HEK293 (cell line): Measurements from ENCODE around the gene B3GALT5.

Experiments
- RBAK ChIP-seq: fragments of 450-650 bp; formaldehyde crosslinking; IDR thresholded peaks from 2 replicates; pipeline ENCODE4 v1.5.1; 2016; ENCODE audit warnings: missing biosample characterization, missing genetic modification characterization
- ZBTB8A ChIP-seq: fragments of 450-650 bp; formaldehyde crosslinking; IDR thresholded peaks from 2 replicates; pipeline ENCODE4 v1.5.1; 2016; ENCODE audit warnings: missing biosample characterization, missing genetic modification characterization
- ZNF138 ChIP-seq: fragments of 450-650 bp; formaldehyde crosslinking; IDR thresholded peaks from 2 replicates; pipeline ENCODE4 v1.5.1; 2016; ENCODE audit warnings: missing biosample characterization, missing genetic modification characterization, borderline replicate concordance
- ZNF324 ChIP-seq: fragments of 450-650 bp; formaldehyde crosslinking; IDR thresholded peaks from 2 replicates; pipeline ENCODE4 v1.5.1; 2016; ENCODE audit warnings: missing biosample characterization, missing genetic modification characterization
- ZNF335 ChIP-seq: fragments of 450-650 bp; formaldehyde crosslinking; conservative IDR thresholded peaks from 2 replicates; pipeline ENCODE4 v1.5.1; 2016; ENCODE audit warnings: missing biosample characterization, missing genetic modification characterization
- ZNF423 ChIP-seq: fragments of 450-650 bp; formaldehyde crosslinking; IDR thresholded peaks from 2 replicates; pipeline ENCODE4 v1.5.1; 2016; ENCODE audit warnings: missing biosample characterization, missing genetic modification characterization
- ZNF768 ChIP-seq: fragments of 450-650 bp; formaldehyde crosslinking; IDR thresholded peaks from 2 replicates; pipeline ENCODE4 v1.5.1; 2018; ENCODE audit warnings: missing biosample characterization, mild to moderate bottlenecking, missing genetic modification characterization
- ZSCAN30 ChIP-seq: fragments of 450-650 bp; IDR thresholded peaks from 2 replicates; pipeline ENCODE4 v1.5.1; 2018; ENCODE audit warnings: missing biosample characterization, mild to moderate bottlenecking, missing genetic modification characterization, moderate library complexity
- TF ChIP-seq, protein P1 (sequence below): fragments of 450-650 bp; formaldehyde crosslinking; IDR thresholded peaks from 2 replicates; pipeline ENCODE4 v1.5.1; 2016; ENCODE audit warnings: missing biosample characterization, missing genetic modification characterization
- TF ChIP-seq, protein P2 (sequence below): IDR thresholded peaks from 2 replicates; pipeline ENCODE4 v1.6.1; 2011; ENCODE audit warnings: mild to moderate bottlenecking, low read depth, low read length, borderline replicate concordance
- TF ChIP-seq, protein P3 (sequence below): fragments of 450-650 bp; formaldehyde crosslinking; IDR thresholded peaks from 2 replicates; pipeline ENCODE4 v1.5.1; 2016; ENCODE audit warnings: missing biosample characterization, missing genetic modification characterization
- TF ChIP-seq, protein P4 (sequence below): fragments of 450-650 bp; formaldehyde crosslinking; conservative IDR thresholded peaks from 2 replicates; pipeline ENCODE4 v1.5.1; 2016; ENCODE audit warnings: low read depth, missing biosample characterization, missing genetic modification characterization

GRCh38 chr21:39625211-39625895 is 12.6 kb downstream of the B3GALT5 start:
- TF ChIP-seq, protein P1, sequence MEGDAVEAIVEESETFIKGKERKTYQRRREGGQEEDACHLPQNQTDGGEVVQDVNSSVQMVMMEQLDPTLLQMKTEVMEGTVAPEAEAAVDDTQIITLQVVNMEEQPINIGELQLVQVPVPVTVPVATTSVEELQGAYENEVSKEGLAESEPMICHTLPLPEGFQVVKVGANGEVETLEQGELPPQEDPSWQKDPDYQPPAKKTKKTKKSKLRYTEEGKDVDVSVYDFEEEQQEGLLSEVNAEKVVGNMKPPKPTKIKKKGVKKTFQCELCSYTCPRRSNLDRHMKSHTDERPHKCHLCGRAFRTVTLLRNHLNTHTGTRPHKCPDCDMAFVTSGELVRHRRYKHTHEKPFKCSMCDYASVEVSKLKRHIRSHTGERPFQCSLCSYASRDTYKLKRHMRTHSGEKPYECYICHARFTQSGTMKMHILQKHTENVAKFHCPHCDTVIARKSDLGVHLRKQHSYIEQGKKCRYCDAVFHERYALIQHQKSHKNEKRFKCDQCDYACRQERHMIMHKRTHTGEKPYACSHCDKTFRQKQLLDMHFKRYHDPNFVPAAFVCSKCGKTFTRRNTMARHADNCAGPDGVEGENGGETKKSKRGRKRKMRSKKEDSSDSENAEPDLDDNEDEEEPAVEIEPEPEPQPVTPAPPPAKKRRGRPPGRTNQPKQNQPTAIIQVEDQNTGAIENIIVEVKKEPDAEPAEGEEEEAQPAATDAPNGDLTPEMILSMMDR (tag by site-specific recombination), result no peak
- TF ChIP-seq ZNF335 (tag by site-specific recombination) (no peak), RBAK (tag by site-specific recombination) (no peak), ZSCAN30 (tag by site-specific recombination) (no peak), ZNF768 (tag by site-specific recombination) (no peak), ZNF138 (tag by site-specific recombination) (no peak), ZNF324 (tag by site-specific recombination) (no peak), ZNF423 (tag by site-specific recombination) (no peak), ZBTB8A (tag by site-specific recombination) (no peak)
- TF ChIP-seq, protein P2, sequence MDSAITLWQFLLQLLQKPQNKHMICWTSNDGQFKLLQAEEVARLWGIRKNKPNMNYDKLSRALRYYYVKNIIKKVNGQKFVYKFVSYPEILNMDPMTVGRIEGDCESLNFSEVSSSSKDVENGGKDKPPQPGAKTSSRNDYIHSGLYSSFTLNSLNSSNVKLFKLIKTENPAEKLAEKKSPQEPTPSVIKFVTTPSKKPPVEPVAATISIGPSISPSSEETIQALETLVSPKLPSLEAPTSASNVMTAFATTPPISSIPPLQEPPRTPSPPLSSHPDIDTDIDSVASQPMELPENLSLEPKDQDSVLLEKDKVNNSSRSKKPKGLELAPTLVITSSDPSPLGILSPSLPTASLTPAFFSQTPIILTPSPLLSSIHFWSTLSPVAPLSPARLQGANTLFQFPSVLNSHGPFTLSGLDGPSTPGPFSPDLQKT, result no peak
- TF ChIP-seq, protein P3, sequence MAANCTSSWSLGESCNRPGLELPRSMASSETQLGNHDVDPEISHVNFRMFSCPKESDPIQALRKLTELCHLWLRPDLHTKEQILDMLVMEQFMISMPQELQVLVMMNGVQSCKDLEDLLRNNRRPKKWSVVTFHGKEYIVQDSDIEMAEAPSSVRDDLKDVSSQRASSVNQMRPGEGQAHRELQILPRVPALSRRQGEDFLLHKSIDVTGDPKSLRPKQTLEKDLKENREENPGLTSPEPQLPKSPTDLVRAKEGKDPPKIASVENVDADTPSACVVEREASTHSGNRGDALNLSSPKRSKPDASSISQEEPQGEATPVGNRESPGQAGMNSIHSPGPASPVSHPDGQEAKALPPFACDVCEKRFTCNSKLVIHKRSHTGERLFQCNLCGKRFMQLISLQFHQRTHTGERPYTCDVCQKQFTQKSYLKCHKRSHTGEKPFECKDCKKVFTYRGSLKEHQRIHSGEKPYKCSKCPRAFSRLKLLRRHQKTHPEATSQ (tag by site-specific recombination), result no peak
- TF ChIP-seq, protein P4, sequence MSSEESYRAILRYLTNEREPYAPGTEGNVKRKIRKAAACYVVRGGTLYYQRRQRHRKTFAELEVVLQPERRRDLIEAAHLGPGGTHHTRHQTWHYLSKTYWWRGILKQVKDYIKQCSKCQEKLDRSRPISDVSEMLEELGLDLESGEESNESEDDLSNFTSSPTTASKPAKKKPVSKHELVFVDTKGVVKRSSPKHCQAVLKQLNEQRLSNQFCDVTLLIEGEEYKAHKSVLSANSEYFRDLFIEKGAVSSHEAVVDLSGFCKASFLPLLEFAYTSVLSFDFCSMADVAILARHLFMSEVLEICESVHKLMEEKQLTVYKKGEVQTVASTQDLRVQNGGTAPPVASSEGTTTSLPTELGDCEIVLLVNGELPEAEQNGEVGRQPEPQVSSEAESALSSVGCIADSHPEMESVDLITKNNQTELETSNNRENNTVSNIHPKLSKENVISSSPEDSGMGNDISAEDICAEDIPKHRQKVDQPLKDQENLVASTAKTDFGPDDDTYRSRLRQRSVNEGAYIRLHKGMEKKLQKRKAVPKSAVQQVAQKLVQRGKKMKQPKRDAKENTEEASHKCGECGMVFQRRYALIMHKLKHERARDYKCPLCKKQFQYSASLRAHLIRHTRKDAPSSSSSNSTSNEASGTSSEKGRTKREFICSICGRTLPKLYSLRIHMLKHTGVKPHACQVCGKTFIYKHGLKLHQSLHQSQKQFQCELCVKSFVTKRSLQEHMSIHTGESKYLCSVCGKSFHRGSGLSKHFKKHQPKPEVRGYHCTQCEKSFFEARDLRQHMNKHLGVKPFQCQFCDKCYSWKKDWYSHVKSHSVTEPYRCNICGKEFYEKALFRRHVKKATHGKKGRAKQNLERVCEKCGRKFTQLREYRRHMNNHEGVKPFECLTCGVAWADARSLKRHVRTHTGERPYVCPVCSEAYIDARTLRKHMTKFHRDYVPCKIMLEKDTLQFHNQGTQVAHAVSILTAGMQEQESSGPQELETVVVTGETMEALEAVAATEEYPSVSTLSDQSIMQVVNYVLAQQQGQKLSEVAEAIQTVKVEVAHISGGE (tag by site-specific recombination), result no peak
